GM20431 (cell line): Measurements from ENCODE around the gene TBX5.
"Not testable (repeated sequence)": the region's sequence is repeated elsewhere in the genome, so short reads cannot be mapped to it uniquely, and the experiment has no call there.

Experiments
- in situ Hi-C: fragments of 300-500 bp; cut with MseI, MboI; formaldehyde crosslinking; loops from one replicate; pipeline ENCODE4 v1.15.0; 2020; ENCODE audit warnings: low sequenced_read_pairs; ENCODE audit not compliant: unreplicated experiment

The TBX5 gene

DNA sequence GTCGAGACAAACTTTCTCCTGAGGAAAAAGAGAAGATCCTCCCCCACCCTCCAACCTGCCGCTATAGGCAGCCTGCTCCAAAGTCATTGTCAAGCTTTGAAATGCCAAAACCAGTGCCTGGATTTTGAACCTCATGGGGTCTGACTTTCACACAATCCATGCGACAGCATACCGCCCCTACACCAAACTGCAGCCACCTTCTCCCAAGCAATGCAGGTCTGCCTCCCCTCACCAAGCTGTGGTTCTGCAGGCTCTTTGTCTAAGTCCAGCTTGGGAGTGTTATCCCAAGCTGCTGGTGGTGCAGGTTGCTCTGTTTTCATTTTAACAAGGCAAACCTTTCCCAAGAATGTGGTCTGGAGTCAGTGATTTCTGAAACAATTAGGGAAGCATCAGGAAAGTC lies 12.4 kb downstream of the TBX5 start:
- in situ Hi-C loops: no loop called here

DNA sequence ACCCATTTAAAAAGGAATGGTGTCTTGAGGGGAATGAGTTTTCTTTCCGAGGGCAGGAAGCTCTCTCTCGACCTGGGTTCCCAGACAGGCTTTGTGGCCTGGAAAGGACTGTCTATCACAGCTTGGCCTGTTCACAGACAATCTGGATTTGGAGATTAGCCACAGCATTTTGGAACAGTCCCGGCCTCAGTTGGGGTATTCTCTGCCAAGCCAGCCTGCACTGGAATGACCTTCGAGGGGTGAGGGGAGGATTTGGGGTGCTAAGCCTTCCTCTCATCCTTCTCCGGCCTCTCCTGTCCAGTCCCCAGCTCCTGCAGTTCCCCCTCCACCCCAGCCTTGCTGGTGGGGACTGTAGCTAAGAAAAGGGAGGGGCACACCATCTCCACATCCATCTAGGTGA lies 13.0 kb downstream of the TBX5 start:
- in situ Hi-C loops: no loop called here

DNA sequence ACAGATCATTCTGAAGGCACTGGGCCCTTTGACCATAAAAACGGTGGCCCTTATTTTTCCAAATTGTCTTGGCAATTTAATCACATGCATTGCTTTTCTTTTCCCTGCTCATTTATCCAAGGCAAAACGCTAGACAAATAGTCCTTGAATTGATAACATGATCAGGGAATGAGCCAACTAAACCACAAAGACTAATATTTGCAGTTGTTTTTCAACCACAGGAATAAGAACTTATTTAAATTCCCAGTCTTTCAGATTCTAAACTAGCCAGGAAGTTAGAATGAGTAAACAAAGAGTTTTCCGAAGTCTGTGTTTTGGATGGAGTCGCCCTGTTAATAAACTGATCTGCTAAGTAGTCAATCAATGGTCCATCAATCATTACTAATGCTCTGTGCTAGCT lies 14.9 kb downstream of the TBX5 start:
- in situ Hi-C loops: no loop called here

DNA sequence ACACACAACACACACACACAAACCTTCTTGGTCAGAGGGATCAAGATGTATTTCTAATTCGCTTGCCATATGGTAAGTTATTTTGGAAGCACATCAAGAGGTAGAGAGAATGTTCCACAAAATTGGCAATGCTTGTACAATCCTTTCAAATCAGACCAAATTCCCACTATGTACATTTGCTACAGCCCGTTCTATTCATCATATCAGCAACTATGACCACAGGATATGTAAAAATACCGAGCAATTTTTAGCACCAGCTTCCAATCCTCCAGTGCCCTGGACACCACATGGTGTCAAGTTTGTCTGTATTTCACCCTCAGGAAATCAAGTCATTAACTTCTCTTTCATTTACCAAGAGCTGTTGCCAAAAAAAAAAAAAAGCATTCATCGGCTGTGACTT lies 21.2 kb downstream of the TBX5 start:
- in situ Hi-C loops: no loop called here

DNA sequence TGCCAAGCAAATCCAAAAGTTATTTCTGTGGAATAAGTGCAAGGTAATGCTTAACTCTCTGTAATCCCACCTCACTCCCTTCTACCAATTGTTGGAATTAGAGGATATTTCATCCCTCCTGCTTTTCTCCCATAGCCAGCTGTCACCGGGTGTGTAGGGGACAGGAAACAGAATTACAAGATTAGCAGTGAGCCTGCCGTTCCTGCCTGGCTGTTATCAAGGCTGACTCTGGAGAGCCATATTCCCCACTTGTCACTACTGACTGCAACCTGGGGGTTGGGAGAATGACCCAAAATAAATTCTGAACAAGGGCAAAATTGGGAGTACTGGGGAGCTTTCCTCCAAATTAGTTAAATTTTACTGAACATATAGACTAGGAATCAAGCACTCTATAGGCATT lies 24.8 kb downstream of the TBX5 start:
- in situ Hi-C loops: no loop called here

DNA sequence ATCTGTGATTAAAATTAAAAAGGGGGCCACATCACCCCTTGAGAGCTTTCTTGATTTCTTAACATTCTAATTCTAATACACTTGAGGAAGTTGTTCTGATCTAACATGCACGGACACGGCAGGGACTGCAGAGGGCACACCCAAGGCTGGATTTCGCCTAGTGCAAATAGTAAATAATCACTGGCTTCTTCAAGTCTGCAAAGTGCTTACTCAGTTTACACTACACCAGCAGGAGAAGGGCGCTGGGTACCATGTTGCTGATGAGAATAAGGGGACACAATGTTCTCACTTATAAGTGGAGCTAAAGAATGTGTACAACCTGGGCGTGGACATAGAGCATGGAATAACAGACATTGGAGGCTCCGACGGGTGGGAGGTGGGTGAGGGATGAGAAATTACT lies 34.2 kb downstream of the TBX5 start:
- in situ Hi-C loops: no loop called here

DNA sequence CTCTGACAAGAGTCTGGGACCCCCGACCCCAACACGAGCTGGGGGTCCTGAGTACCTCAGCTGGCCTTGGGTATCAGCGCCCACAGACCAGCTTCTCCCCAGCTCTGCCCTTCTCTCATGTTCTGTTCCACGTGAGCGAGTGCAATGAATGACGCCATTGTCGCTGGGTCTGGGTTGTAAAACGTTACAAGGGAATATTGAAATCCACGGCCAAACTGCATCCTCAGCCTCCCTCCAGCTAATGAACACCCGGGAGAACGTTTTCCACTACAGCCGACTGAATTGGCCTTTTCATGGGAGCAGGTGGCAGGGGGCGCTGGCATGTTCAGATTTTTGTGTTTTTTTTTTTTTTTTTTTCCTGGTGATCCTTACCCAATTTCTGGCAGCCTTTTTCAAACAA lies 34.7 kb downstream of the TBX5 start:
- in situ Hi-C loops: no loop called here

DNA sequence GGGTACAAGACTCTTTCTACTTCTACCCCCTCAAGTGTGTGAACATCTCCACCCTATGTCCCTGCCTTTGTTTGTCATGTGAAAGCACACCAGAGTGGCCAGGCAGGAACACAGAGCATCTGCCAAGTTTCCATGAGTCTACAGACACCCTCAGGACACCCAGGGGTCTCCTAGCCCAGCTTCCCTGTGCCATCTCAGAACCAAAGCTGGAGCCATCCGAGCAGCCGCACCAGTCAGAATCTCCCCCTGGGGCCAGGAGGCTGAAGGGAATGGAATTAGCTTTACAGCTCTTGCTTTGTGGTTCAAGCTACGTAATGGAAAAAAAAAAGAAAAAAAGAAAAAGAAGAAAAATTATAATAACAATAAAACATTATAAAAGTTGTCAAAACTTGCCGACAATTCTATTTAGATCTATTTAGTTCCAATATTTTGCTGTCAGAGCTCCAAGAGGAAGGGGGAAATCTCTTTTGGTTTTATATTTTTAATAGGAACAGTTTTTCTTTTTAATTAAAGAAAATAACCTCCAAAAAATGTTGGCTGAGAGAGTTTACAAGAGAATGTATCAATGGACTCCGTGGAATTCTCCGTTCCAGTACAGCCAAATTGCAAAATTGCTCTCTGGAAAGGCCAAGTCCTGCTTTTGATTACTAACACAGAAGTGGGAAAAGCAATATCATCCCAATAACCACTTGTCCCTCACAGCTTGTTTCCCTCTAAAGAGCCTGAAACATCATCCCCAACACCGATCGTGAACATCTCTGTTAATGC lies 37.1 kb downstream of the TBX5 start:
- in situ Hi-C loops: no loop called here

DNA sequence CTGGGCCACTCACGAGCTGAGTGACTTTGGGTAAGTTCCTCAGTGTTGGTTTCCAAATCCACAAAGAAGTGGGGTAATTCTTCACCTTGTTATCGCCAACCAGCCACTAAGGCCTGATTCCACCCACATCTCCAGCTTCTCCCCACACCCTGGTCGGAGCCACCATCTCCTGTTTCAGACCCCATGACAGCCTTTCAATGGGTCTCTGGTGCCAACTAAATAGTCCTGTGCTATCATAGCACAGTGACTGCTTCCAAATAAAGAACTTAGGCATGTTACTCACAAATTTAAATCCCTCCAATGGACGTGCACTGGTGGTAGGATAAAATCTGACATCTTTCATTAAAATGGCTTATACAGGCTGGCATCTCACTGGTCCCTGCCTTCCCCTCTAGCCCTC lies 44.0 kb downstream of the TBX5 start:
- in situ Hi-C loops: no loop called here

DNA sequence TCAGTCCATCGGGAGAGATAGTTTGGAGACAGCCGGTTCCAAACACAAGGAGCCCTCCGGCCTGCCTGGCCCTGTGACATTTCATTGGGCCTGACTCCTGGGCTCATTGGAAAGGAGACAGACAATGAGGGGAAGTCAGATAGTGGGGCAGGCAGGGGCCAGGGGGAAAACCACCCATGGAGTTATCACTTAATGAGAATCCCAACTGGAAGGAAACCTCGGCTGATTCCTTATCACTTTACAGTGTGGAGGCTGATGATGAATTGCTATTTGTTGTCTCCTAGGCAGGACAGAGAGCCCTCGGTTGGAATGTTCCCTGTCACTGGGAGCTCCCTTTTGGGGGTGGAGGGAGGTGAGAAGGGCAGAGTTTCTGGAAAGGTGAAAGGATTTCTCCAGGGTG lies 44.4 kb downstream of the TBX5 start:
- in situ Hi-C loops: no loop called here

DNA sequence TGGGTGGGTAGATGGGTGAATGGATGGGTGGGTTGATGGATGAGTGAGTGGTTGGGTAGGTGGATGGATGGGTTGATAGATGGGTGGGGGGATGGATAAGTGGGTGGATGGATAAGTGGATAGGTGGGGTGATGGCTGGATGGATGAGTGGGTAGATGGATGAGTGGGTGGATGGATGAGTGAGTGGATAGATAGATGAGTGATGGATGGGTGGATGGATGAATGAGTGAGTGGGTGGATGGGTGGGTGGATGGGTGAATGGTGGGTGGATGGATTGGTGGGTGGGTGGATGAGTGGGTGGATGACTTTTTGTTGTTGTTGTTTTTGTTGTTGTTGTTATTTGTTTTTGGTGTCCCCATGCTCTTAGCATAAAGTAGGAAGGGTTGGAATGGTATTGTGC lies 45.5 kb downstream of the TBX5 start:
- in situ Hi-C loops: no loop called here

DNA sequence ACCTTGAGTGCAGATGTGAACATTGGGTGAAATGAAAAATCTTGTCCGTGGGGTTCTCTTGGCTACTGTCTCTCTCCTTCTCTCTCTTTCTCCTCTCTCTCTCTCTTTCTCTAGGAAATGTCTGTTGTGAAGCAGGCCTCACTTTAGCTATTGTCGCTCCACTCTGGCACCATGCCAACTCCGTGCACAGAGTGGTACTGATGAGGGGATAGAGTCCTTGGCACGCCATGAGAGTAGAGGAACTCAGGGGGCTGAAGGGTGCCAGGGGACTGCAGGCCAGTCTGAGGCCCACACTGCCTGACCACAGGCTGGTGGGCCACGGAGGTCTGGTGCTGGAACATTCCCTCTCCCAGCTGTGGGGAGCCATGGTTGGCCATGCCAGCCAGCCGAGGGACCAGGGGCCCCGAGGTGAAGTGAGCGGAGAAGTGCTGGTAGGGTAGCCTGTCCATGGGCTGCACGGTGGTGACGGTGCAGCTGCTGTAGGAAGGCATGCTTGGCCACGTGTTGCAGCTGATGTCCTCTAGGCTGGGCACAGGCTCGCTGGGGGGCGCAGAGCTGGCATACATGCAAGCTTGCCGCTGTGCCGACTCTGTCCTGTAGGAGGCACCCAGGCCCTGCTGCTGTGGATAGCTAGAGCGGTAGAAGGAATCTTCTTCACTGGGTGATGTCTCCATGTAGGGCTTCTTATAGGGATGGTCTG lies 50.4 kb downstream of the TBX5 start:
- in situ Hi-C loops: no loop called here

DNA sequence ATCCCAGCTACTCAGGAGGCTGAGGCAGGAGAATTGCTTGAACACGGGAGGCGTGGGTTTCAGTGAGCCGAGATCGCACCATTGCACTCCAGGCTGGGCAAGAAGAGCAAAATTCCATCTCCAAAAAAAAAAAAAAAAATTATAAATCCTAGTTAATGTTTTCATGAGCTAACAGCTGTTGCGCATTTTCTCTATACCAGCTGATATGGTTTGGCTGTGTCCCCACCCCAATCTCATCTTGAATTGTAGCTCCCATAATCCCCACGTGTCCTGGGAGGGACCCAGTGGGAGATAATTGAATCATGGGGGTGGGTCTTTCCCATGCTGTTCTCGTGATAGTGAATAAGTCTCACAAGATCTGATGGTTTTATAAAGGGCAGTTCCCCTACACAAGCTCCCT lies 56.7 kb downstream of the TBX5 start:
- in situ Hi-C loops: not testable (repeated sequence)

DNA sequence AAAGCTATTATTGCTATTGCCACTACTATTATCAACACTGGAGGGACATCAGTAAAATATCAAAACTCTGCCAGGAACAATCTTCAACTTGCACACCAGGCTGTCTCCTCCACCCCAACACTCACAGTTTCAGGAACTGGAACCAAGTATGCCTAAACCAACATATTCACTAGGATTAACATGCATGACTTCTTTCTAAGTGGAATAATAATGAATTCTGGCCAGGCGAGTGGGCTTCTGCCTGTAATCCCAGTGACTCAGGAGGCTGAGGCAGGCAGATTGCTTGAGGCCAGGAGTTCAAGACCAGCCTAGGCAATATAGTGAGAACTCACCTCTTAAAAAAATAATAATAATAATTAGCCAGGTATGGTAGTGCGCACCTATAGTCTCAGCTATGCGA lies 58.1 kb downstream of the TBX5 start:
- in situ Hi-C loops: no loop called here

DNA sequence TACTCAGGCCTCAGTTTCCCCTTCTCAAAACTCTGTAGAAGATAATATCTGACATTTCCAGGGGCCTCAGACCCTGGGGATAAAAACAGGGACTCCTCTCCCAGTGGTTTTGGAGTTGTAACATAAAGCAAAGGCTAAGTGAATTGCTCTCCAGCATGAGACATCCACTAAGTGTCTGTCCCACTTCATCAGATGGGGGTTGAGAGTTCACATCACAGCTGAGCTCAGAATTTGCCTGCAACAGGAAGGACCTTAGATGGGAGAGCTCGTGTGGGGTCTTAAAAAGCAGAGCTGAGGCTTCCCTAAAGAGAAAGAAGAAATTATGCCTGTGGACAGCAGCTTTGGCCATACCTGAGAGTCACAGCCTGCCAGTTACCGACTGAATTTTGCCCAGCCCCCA lies 61.1 kb downstream of the TBX5 start:
- in situ Hi-C loops: no loop called here

DNA sequence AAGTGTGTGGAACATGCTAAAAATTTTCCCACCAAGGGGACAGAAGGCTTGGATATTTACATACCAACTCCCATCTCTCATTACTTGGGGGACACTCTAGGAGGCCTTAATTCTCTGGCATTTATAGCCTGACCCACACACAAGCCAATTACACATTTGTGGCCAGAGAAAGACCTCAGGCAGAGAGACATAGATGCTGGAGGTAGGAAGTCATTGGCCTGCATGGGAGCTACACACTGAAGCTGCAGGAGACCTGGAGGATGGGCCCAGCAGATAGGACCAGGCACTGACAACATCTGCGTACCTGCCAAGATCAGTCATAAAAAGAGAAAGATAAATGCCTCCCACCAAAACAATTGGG lies 61.7 kb downstream of the TBX5 start:
- in situ Hi-C loops: no loop called here

DNA sequence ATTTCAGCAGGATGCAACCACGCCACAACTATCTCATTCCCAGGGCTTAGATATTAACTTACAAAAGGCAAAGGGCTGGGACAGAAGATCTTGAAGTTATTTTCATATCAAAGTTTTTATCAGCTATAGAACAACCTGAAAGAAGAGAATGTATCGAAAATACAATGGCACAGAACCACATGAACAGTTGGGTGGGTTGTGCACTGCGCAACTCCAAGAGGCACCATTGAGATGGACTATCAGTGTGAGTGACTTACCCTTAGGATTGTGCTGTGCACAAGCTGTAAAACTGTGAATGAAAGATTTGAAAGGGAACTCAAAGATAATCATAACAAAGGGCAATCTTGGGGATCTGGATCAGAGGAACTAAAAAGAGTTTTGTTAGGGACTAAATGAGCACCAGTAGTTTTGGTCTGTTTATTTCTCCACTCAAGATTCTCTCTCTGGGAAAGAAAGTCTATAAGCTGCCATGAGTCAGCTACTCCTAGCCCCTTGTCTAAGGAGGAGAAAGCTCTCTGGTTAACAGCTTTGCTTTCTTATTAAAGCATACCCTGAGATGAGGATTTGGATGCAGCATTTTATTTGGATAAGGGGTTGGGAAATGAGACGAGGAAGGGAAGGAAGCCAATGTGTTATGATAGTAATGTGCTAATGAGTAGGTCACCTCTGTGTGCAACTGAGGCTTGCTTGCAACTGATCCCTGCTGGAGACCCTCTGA lies 62.2 kb downstream of the TBX5 start:
- in situ Hi-C loops: no loop called here

DNA sequence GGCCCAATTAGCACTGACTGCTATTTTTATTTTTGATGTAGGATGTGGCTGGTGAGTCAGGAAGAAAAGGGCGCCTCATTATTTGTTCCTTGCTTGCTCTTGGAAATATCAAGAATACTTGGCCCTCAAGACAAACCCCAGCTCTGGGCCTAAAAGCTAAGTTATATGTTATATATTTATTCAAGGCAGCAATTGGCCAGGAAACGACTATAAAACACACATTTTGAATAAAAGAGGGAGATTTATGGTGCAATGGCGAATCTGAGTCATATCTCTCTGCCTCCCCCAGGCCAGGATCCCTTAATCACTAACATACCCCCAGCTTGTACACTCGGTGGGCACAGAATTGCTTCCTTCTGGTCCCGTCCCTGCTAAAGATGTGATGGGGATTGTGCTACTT lies 63.3 kb downstream of the TBX5 start:
- in situ Hi-C loops: no loop called here

DNA sequence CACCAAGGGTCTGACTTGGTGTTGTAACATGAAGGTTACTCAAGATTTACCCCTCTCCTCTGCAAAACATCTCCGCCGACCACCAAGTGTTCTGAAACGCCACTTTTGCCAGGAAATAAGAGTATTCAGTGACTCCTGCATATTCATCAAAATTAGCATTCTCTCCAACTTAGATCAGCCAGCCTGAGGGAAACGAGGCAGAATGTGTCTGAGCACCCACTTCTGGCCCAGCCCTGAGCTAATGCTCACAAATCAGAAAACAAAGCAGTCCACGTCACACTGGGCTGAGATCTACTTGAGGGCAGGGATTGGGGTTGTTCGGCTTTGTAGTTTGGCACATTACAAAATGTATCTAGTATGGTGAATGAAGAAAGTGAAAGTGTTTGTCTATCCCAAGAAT lies 64.3 kb downstream of the TBX5 start:
- in situ Hi-C loops: no loop called here

DNA sequence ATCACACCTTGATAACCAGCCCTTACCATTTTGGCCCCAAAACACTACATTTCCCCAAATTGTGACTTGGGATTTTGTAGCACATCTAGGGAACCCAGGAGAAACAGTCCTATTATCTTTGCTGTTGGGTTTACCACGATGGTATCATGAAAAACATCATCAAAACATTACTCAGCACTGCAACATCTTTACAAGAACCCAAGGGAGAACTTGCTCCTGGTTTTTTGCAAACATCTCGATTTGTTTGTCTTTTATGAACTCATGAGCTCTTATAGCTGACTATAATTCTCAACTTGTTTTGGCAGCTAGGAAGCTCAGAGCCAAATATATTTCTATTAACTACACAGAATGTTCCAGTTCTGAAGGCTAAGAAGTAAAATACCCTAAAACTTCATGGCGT lies 65.7 kb downstream of the TBX5 start:
- in situ Hi-C loops: no loop called here

DNA sequence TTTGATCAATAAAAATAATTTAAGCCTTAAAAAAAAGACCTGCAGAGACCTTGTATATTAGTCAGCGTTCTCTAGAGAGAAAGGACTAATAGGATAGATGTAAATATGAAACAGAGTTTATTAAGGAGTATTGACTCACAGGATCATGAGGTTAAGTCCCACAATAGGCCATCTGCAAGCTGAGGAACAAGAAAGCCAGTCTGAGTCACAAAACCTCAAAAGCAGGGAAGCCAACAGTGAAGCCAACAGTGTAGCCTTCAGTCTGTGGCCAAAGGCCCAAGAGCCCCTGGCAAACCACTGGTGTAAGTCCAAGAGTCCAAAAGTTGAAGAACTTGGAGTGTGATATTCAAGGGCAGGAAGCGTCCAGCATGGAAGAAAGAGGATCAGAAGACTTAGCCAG lies 66.3 kb downstream of the TBX5 start:
- in situ Hi-C loops: no loop called here
